C4-2B (cell line): ENCODE results near the gene TFF1.

Experiments used
- H3K27ac ChIP-seq: fragments of 450-650 bp; 2 replicates; pipeline ENCODE4 v1.5.1; 2017
- ZFX ChIP-seq: fragments of 450-650 bp; IDR thresholded peaks from 2 replicates; pipeline ENCODE4 v1.6.1; 2017
- TF ChIP-seq, protein P1 (sequence below): fragments of 450-650 bp; conservative IDR thresholded peaks from 2 replicates; pipeline ENCODE4 v1.5.1; 2017; ENCODE audit warnings: mild to moderate bottlenecking

The TFF1 gene

DNA sequence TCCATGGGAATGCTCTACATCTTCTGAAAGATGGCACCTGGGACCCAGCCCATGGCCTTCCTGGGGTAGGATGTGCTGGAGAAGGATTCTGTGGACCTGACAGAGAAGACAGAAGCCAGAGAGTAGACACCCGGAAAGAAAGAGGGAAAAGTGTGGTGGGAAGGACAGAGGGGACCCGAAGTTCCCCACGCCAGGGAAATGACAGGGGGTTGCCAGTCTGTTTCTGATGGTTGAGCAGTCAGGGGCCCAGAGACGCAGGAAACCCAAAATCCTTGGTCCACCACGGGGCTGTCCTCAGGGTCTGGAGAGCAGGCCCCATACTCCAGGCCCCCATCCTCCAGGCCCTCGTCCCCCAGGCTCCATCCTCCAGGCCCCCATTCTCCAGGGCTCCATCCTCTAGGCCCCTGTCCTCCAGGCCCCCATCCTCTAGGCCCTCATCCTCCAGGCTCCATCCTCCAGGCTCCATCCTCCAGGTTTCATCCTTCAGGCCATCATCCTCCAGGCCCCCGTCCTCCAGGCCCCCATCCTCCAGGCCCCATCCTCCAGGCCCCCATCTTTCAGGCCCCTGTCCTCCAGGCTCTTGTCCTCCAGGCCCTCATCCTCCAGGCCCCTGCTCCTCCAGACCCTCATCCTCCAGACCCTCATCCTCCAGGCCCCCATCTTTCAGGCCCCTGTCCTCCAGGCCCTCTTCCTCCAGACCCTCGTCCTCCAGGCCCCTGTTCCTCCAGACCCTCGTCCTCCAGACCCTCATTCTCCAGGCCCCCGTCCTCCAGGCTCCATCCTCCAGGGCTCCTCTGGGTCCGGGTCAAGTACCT lies 14.5 kb downstream of the TFF1 start:
- no peak for TF ChIP-seq ZFX
- TF ChIP-seq, protein P1, sequence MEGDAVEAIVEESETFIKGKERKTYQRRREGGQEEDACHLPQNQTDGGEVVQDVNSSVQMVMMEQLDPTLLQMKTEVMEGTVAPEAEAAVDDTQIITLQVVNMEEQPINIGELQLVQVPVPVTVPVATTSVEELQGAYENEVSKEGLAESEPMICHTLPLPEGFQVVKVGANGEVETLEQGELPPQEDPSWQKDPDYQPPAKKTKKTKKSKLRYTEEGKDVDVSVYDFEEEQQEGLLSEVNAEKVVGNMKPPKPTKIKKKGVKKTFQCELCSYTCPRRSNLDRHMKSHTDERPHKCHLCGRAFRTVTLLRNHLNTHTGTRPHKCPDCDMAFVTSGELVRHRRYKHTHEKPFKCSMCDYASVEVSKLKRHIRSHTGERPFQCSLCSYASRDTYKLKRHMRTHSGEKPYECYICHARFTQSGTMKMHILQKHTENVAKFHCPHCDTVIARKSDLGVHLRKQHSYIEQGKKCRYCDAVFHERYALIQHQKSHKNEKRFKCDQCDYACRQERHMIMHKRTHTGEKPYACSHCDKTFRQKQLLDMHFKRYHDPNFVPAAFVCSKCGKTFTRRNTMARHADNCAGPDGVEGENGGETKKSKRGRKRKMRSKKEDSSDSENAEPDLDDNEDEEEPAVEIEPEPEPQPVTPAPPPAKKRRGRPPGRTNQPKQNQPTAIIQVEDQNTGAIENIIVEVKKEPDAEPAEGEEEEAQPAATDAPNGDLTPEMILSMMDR: no peak
- H3K27ac ChIP-seq: no peak overlapping the region

DNA sequence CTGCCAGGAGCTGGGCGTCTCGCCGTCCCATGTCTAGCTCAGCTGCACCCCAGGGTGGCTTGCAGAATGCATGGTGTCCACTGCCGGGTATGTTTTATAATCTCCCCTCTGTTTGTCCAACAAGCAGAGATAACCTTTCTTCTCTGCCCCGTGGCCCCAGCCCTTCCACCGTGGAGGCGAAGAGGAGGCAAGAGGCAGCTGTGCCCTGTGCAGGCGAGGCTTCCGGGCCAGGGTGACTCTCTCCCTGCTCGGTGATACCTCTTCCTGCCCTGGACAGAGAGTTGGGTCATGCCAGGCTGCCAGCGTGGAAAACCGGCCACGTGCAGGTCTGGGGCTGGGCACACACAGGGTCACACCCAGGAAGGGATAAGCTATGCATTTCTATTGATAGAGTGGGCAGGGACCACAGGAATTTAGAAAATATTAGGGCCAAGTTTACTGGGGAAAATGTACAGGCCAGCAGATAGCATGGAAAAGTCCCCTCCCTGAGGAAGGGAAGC lies 15.4 kb downstream of the TFF1 start, which contains the start of gene TFF2:
Gene TFF2, minus strand, starts transcription at position 68 of the 500 bp plus-strand sequence. Its CDS starts 37 bp downstream, at position 31.
- H3K27ac ChIP-seq: no peak within 1 kb of the TSS

DNA sequence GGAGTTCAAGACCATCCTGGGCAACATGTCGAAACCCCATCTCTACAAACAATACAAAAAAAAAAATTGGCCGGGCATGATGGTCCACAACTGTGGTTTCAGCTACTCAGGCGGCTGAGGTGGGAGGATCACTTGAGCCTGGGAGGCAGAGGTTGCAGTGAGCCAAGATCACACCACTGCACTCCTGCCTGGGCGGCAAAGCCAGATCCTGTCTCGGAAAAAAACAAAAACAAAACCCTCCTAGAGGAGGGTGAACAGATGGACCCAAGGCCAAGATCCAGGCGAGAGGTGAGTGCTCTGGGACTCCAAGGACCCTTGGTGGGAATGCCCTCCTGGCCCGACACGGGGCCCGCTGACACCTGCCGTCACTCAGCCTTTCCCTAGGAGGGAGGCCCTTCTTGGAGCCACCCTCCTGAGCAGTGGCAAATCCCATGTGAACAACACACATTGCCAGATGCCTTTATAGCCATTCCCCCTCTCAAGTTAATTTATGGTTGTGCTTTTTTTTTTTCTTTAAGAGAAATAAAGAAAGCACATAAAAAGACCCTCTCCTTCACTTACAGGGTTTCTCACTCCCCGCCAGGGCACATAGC lies 15.9 kb downstream of the TFF1 start:
- no peak overlapping the region for H3K27ac ChIP-seq
- no peak for TF ChIP-seq ZFX
- TF ChIP-seq, protein P1: no peak

More for the DNA sequence above, 15.4 kb downstream of the TFF1 start, which contains the start of gene TFF2:
- TF ChIP-seq ZFX: no peak
- TF ChIP-seq, protein P1: no peak

DNA sequence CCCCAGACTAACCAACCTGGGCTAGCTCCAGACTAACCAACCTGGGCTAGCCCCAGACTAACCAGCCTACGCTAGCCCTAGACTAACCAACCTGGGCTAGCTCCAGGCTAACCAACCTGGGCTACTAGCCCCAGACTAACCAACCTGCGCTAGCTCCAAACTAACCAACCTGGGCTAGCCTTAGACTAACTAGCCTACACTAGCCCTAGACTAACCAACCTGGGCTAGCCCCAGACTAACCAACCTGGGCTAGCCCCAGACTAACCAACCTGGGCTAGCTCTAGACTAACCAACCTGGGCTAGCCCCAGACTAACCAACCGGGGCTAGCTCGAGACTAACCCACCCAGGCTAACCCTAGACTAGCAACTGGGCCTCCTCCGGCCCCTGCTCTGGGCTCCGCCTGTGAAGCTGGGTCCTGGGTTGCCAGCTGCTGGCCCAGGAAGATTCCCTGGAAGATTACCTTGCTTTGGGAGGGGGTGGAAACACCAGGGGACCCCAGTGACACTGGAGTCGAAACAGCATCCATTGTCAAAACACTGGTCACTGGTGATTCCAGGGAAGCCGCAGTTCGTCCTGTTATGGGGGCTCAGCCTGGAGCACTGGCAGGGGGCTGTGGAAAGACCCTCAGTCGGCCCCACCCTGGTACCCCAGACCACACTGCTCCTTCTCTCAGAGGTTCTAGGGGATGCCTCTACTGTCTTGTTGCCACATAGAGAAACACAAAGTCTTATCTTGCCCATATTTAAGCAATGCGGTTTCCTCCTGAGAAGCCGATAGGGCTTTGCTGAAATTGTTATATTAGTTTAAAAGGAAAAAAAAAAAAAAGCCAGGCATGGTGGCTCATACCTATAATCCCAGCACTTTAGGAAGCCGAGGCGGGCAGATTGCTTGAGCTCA lies 16.7 kb downstream of the TFF1 start:
- TF ChIP-seq ZFX: no peak
- TF ChIP-seq, protein P1: no peak
- no peak overlapping the region for H3K27ac ChIP-seq

DNA sequence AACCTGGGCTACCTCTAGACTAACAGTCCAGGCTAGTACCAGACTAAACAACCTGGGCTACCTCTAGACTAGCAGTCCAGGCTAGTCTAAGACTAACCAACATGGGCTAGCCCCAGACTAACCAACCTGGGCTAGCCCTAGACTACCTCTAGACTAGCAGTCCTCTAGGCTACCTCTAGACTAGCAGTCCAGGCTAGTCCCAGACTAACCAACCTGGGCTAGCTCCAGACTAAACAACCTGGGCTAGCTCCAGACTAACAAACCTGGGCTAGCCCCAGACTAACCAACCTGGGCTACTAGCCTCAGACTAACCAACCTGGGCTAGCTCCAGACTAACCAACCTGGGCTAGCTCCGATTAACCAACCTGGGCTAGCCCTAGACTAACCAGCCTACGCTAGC lies 17.6 kb downstream of the TFF1 start:
- TF ChIP-seq, protein P1: no peak
- TF ChIP-seq ZFX: no peak
- no peak overlapping the region for H3K27ac ChIP-seq

DNA sequence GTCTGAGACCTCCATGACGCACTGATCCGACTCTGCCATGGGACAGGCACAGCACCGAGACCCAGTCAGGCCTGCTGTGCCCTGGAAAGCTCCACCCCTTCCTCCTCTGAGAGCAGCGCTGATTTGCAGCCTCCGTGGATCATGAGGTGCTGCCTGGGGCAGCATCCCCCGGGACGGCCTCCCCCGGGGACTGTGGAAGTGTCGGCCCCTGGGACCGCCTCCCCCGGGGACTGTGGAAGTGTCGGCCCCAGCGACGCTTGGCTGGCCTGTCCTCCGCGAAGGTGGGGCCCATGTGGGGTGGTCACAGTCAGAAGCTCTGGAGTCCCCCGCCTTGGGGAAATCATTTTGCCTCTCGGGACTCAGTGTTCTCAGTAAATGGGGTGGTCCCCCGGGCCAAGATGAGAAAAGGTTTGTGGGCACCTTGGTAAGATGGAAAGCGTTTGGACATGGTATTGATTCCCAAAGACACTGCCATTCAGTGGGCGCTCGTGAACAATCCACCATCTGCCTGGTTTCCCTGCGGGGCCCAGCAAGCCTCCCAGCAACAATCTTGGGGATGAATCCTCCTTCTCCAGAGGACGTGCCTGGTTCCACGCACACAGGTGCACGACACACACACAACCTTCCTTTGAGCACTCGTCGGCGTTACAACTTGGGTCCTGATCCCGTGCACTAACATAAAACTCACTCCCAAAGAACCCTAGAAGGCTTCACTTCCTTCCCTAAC lies 18.6 kb downstream of the TFF1 start:
- TF ChIP-seq, protein P1: no peak
- H3K27ac ChIP-seq: no peak overlapping the region
